ENCODE data around the gene OR2AT4.

GRCh38 chr11:75135021-75135650, 38.5 kb upstream of the OR2AT4 start:
- TF ChIP-seq REST (IDR thresholded peaks at IDR 0.05; ENCODE audit: insufficient read depth in 1 of 2, low read depth in 2 of 2, low read length in 2 of 2) (no peak), TAF1 (IDR thresholded peaks at IDR 0.05; ENCODE audit: borderline replicate concordance, insufficient read depth, low read length) (no peak), POLR2AphosphoS5 (IDR thresholded peaks at IDR 0.05; ENCODE audit: low read depth, low read length) (no peak), SIN3A (IDR thresholded peaks at IDR 0.05; ENCODE audit: borderline replicate concordance, insufficient read depth, low read length) (no peak), FOXP2 (optimal IDR thresholded peaks at IDR 0.05; ENCODE audit: borderline replicate concordance, extremely low read depth, extremely low read length, insufficient read depth) (no peak)
